CD4-positive, alpha-beta T cell (primary cell): ENCODE measurements around the gene FBXL16. TPM values are rescaled to one million over a fixed set of nuclear protein-coding genes. Genes with fewer than 3 reads are reported as not detected.

ENCODE experiments used
- ATAC-seq: fragments of 200-7000 bp; cut with Tn5 transposase; one replicate; pipeline ENCODE4 v1.10.0; 2022; ENCODE audit warnings: mild to moderate bottlenecking; ENCODE audit not compliant: poor library complexity
- CTCF ChIA-PET: fragments of 350-600 bp; sonication (Branson Sonifier 250); formaldehyde crosslinking; loops from one replicate; lab custom pipeline; 2021; ENCODE audit warnings: antibody characterized with exemption, inconsistent platforms; lab: Charles Lee
- POLR2A ChIA-PET: fragments of 350-600 bp; sonication (Branson Sonifier 250); formaldehyde crosslinking; loops from one replicate; lab custom pipeline; 2021; ENCODE audit warnings: antibody characterized with exemption, inconsistent platforms; lab: Charles Lee
- DNase-seq, 14 experiments: peaks; one replicate each; pipeline ENCODE4 v3.0.0-alpha.2; 2013 to 2020; ENCODE audit warnings: mixed read lengths in 2 of 14
- H3K27ac ChIP-seq, 2 donors: one replicate each; pipeline versions ENCODE4 v1.5.1 to v1.7.0; 2013; ENCODE audit warnings: low read length in 2 of 2, low read depth in 1 of 2, mild to moderate bottlenecking in 1 of 2
- H3K27me3 ChIP-seq, 2 experiments: 1 replicate in 1 of 2; 2 replicates in 1 of 2; pipeline versions ENCODE4 v1.6.1 to v1.7.0; 2013; ENCODE audit warnings: low read length in 2 of 2, control low read depth in 1 of 2, mild to moderate bottlenecking in 1 of 2, moderate library complexity in 1 of 2; ENCODE audit not compliant: insufficient read depth in 2 of 2, control insufficient read depth in 1 of 2
- H3K36me3 ChIP-seq: one replicate; pipeline ENCODE4 v1.6.1; 2013; ENCODE audit warnings: low read length, control low read depth; ENCODE audit not compliant: insufficient read depth
- H3K4me1 ChIP-seq: one replicate; pipeline ENCODE4 v1.6.1; 2013; ENCODE audit warnings: low read length, control low read depth; ENCODE audit not compliant: insufficient read depth
- H3K4me3 ChIP-seq: one replicate; pipeline ENCODE4 v1.5.1; 2013; ENCODE audit warnings: mild to moderate bottlenecking, low read length, moderate library complexity
- H3K9me3 ChIP-seq, 2 experiments: 1 replicate in 1 of 2; 2 replicates in 1 of 2; pipeline versions ENCODE4 v1.6.1 to v1.7.0; 2013; ENCODE audit warnings: low read length in 2 of 2, mild to moderate bottlenecking in 2 of 2, control low read depth in 1 of 2, moderate library complexity in 1 of 2; ENCODE audit not compliant: control insufficient read depth in 1 of 2, insufficient read depth in 1 of 2
- H3K27ac Mint-ChIP-seq: one replicate; pipeline ENCODE4 v1.8.0; 2020; ENCODE audit warnings: mixed read lengths
- H3K27me3 Mint-ChIP-seq: one replicate; pipeline ENCODE4 v1.8.0; 2021; ENCODE audit warnings: mixed read lengths
- H3K36me3 Mint-ChIP-seq: one replicate; pipeline ENCODE4 v1.8.0; 2021; ENCODE audit warnings: low read depth, mixed read lengths
- H3K4me1 Mint-ChIP-seq: one replicate; pipeline ENCODE4 v1.8.0; 2021; ENCODE audit warnings: low read depth, mixed read lengths
- H3K4me3 Mint-ChIP-seq: one replicate; pipeline ENCODE4 v1.8.0; 2020; ENCODE audit warnings: mild to moderate bottlenecking, mixed read lengths
- H3K9me3 Mint-ChIP-seq: one replicate; pipeline ENCODE4 v1.8.0; 2020; ENCODE audit warnings: mixed read lengths
- CTCF ChIP-seq: fragments of 200-600 bp; IDR thresholded peaks from one replicate; pipeline ENCODE4 v1.8.0; 2022; ENCODE audit warnings: antibody characterized with exemption, mild to moderate bottlenecking
- intact Hi-C, 2 experiments: fragments of 100-400 bp; cut with DNase I in 1 of 2; cut with micrococcal nuclease in 1 of 2; formaldehyde crosslinking; loops; one replicate each; pipeline versions ENCODE4 v1.15.1 to v1.9.0; 2023 to 2025; cut with DNase I, micrococcal nuclease
- total RNA-seq, 174 experiments: library from RNA in 2 of 174; stranded (reverse) in 2 of 174; gene quantifications; one replicate each; pipeline ENCODE4 v1.2.3 and lab custom pipeline; 2021 to 2026

The FBXL16 gene
- total RNA-seq, 2 experiments from 2014 or later, result 11.0 to 11.7 TPM

GRCh38 chr16:729768-730665 is 24.4 kb upstream of the FBXL16 start:
- Histone ChIP-seq H3K4me3 (no peak overlapping the region), H3K27ac (no peak overlapping the region), H3K9me3 (no peaks in the 10 kb centered on the region), H3K4me1 (peaks cover 23% of the 10 kb centered on the region), H3K36me3 (peaks cover 18% of the 10 kb centered on the region), H3K27me3 (no peaks in the 10 kb centered on the region)
- POLR2A ChIA-PET, result interaction anchor here (0.8 kb wide), 1 partner anchor 10 kb away, joined by 3 read pairs; no protein-coding TSS in a partner anchor
- peak overlapping the region; percentile 30 for H3K4me3 Mint-ChIP-seq
- intact Hi-C loops, result loop anchor here in 1 of 2 experiments (2.0 kb wide), 1 partner anchor 15 kb away; the partner anchor contains the start of gene METRN
- no peak overlapping the region for H3K27ac Mint-ChIP-seq
- no peaks in the 10 kb centered on the region for H3K27me3 Mint-ChIP-seq
- H3K4me1 Mint-ChIP-seq, result no peaks in the 10 kb centered on the region
- no peaks in the 10 kb centered on the region for H3K9me3 Mint-ChIP-seq
- ATAC-seq (no peak), DNase-seq (no peak)
- CTCF ChIA-PET, result interaction anchor here (1.9 kb wide), 1 partner anchor 18 kb away, joined by 5 read pairs; no protein-coding TSS in a partner anchor
- TF ChIP-seq CTCF, result no peak
- peaks cover 12% of the 10 kb centered on the region for H3K36me3 Mint-ChIP-seq

GRCh38 chr16:728890-729744 is 23.5 kb upstream of the FBXL16 start:
- ATAC-seq (no peak), DNase-seq (peak in 1 of 14 experiments; percentile 33)
- Mint-ChIP-seq H3K4me3 (peak overlapping the region; percentile 60), H3K4me1 (no peaks in the 10 kb centered on the region), H3K36me3 (peaks cover 6% of the 10 kb centered on the region), H3K27me3 (no peaks in the 10 kb centered on the region), H3K27ac (no peak overlapping the region), H3K9me3 (no peaks in the 10 kb centered on the region)
- H3K9me3 ChIP-seq, result no peaks in the 10 kb centered on the region
- ChIA-PET POLR2A (interaction anchor here (0.9 to 5.0 kb wide), 4 partner anchors 10 to 33 kb away, joined by 5 to 30 read pairs (median 14); partner anchors contain the start of genes CIAO3 and METRN), CTCF (interaction anchor here (0.9 to 1.9 kb wide), 2 partner anchors 12 to 17 kb away, joined by 3 to 5 read pairs; partner anchors contain the start of gene CIAO3)
- TF ChIP-seq CTCF, result no peak
- intact Hi-C loops, result loop anchor here in 1 of 2 experiments (2.0 kb wide), 1 partner anchor 14 kb away; the partner anchor contains the start of gene METRN
- H3K4me1 ChIP-seq, result peaks cover 23% of the 10 kb centered on the region
- H3K4me3 ChIP-seq, result peak overlapping the region; percentile 41
- H3K27ac ChIP-seq, result no peak overlapping the region
- H3K27me3 ChIP-seq, result no peaks in the 10 kb centered on the region
- peaks cover 11% of the 10 kb centered on the region for H3K36me3 ChIP-seq
